GM19023 (cell line): ENCODE measurements around the gene PEAK3.

Experiments used
- ATAC-seq: cut with Tn5 transposase; IDR thresholded peaks from one replicate; pipeline ENCODE4 v1.9.1; 2021; ENCODE audit warnings: mild to moderate bottlenecking, moderate library complexity; ENCODE audit not compliant: unreplicated experiment

The PEAK3 gene

GRCh38 chr19:2226051-2226839, 55.7 kb downstream of the PEAK3 start:
- ATAC-seq, result no peak

GRCh38 chr19:2225415-2226050, 56.4 kb downstream of the PEAK3 start:
- no peak for ATAC-seq

GRCh38 chr19:2224754-2225349, 57.1 kb downstream of the PEAK3 start:
- ATAC-seq, result no peak
